GM21528 (cell line): ENCODE data around the gene ELN.

Source experiments
- ATAC-seq: cut with Tn5 transposase; IDR thresholded peaks from one replicate; pipeline ENCODE4 v1.9.1; 2021; ENCODE audit warnings: mild to moderate bottlenecking, moderate library complexity; ENCODE audit not compliant: unreplicated experiment, low FRiP score

Gene ELN

DNA sequence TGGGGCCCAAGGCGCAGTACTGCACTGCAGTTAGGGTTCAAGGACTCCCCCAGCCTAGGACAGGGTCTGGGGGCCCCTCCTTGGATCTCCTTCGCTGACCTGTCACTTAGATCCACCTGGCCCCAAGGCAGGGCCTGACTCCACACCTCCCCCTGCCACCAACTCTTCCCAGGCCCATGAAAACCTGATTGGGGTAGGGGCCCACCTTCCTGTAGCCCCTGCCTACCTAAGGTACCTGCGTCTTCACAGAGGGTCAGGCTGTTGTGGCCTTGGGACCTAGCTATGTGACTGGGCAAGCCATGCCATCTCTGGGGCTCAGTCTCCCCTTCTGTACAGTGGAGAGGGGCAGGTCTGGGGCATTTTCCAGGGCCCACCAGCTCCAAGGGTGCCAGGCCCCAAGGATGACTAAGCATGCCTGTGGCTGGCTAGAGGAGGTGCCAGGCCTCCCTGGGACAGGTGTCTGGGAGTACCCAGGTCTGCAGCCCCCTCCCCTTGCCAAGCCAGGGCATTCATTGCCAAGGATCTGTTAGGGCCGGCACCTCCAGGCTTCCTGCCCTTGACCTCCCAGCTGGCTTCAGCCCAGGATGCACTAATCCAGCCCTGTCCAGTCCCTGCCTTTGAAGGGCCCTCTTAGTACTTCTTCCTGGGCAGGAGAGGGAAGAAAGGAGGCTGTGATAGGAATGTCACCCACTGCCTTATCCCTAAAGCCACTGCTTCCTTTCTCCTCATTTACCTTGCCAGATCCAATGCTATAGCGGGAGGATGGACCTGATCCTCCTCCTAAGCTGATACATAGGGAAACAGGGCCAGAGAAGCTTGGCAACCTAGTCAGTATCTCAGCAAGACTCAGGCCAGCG lies 57.0 kb downstream of the ELN start:
- peak; percentile 4 for ATAC-seq

DNA sequence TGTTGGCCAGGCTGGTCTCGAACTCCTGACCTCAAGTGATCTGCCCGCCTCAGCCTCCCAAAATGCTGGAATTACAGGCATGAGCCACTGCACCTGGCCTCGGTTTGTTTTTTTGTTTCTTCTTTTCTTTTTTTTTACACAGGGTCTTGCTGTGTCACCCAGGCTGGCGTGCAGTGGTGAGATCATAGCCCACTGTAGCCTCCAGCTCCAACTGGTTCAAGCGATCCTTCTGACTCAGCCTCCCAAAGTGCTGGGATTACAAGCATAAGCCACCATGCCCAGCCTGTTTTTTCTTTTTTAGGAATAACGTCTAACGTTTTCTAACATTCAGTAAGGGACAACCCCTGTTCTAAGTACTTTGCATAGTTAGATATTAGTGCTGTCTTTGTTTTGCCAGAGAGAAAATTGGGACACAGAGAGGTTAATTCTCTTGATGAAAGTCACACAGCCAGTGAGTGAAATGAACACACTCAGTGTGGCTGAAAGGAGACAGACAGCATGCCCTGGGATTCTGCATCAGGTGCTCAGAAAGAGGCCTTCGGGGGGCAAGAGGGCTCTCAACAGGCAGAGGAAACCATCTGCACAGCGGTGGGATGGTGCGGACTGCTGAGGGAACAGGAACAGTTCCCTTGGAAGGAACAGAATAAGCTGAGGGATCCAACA lies 59.9 kb downstream of the ELN start:
- no peak for ATAC-seq

- peak; percentile 3 for ATAC-seq
Observed at GRCh38 chr7:74092321-74092963, 64.5 kb downstream of the ELN start.

DNA sequence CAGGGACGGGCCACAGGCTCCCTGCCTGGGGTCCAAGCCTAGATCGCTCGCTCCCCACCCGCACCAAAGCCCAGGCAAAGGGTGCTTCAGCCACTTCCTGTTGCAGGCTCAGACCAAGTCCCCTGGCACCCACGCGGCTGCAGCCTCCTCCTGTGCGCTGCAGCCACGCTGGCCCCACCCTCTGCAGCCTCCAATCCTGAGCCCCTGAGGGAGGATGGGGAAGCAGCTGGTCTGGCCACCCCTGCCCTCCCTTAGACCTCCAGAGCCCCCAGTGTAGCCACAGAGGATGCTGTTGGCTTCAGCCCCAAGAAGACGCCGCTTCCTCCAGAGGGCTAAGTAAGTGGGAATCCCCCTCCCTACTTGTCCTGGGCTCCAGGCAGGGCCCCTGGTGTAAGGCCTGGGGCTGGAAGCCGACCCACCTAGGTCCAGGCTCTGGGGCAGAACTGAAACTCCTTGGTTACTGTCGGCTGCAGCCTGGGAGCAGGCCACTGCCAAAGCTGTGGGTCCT lies 65.0 kb downstream of the ELN start:
- ATAC-seq = peak; percentile 53

DNA sequence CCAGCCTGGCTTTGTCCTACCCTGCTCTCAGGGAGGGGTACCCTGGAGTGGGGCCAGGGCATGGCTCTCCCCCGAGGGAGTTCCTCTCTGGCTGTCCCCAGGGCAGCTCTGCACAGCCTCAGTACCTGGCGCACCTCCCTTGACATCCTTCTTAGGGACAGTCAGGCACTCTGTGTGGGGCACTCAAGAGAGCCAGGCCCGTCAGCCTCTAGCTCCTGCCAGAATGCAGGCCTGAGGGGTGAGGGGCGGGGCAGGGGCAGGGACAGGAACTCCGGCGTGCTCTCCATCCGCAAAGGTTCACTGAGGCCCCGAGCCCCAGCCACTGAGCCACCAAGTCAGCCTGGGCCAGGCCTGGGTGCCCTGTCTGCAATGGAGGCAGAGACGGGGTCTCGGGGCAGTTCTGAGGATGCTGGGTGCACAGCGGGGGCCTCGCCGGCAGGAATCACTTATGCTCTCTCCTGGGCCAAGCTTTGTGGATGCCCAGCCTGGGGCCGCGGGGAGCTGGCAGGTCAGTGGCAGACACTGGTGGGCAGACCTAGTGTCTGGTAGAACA lies 65.8 kb downstream of the ELN start:
- peak; percentile 9 for ATAC-seq

DNA sequence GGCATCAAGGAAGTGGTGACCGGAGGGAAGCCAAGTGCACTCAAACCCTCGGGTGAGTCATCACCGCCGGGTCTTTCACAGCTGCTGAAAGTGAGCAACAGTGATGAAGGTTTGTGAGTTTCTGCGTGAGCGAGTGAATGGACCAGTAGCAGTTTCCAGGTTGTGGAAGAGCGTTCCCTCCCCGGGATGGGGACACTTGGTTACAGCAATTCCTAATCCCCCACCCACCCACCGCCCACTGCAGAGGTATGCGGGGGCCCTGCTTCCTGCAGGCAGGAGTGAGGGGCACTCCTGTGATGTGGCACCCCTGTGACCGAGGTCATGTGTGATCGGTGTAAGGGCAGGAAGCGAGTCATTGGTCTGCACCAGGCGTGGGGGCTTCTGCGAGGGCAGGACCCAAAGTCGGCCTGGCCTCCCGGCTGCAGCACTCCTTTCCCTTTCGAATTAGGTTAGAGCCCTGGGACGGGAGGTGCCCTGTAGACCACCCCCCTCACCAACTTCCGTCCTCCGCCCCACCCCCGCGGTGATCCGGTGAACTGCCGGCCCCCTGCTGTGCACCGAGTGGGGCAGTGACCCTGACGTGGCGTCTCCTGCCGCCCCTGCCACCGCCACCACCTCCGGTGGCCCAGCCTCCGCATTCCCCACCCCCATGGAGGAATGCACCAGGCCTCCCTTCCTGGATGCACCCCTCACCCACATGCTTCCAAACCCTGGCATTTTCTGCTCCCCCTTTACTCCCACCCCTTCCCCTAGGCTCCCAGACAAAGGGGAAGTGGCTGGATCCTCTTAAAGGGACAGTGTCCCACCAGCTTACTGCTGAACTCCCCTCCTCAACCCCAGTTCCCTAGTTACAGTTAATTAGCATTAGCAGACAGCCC lies 66.5 kb downstream of the ELN start:
- peak; percentile 40 for ATAC-seq

- ATAC-seq = no peak
Observed at GRCh38 chr7:74095135-74095534, 67.2 kb downstream of the ELN start.

- ATAC-seq = no peak
Observed at GRCh38 chr7:74097937-74098614, 70.1 kb downstream of the ELN start.

- no peak for ATAC-seq
Observed at GRCh38 chr7:74099031-74099430, 71.1 kb downstream of the ELN start.

GRCh38 chr7:74101061-74101681 lies 73.2 kb downstream of the ELN start:
- peak; percentile 78 for ATAC-seq

GRCh38 chr7:74103219-74103772 lies 75.3 kb downstream of the ELN start:
- ATAC-seq = no peak

GRCh38 chr7:74104702-74105101 lies 76.7 kb downstream of the ELN start:
- ATAC-seq = no peak

GRCh38 chr7:74105992-74106391 lies 78.0 kb downstream of the ELN start:
- ATAC-seq = no peak

- ATAC-seq = no peak
Observed at GRCh38 chr7:74106846-74107245, 78.9 kb downstream of the ELN start.

DNA sequence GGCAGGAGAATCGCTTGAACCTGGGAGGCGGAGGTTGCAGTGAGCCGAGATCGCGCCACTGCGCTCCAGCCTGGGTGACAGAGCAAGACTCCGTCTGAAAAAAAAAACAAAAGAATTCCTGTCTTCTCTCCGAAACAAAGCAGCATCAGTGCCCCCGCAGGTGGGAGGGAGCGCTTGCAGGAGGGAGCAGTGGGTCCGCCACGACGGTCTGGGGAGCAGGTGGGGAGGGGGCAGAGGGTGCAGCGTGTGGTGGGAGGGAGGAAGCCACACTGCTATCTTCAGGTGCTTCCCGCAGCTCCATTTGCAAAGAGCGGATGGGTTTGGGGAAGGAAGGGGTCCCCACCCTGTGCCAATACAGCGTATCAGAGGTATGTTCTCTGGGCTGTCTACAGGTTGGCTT lies 87.4 kb downstream of the ELN start:
- ATAC-seq = no peak

DNA sequence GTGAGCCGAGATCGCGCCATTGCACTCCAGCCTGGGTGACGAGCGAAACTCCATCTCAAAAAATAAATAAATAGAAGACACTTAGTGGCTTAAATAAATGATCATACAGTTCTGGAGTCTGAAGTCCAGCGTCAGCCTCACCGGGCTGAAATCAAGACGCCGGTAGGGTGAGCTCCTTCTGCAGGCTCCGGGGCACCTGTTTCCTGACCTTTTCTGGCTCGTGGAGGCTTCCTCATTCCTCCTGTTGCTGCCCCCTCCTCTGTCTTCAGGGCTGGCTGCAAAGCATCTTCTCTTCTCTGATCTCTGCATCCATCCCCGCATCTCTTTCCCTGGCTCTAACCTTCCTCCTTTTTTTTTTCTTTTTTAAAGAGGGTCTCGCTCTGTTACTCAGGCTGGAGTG lies 88.4 kb downstream of the ELN start:
- ATAC-seq = no peak
